SK-N-DZ (cell line): ENCODE results near the gene PDXK.
"Not testable (repeated sequence)": the region's sequence is repeated elsewhere in the genome, so short reads cannot be mapped to it uniquely, and the experiment has no call there.

ENCODE experiments used
- DNase-seq: peaks from one replicate; pipeline ENCODE4 v3.0.0-alpha.2; 2015; ENCODE audit warnings: low spot score

The PDXK gene

DNA sequence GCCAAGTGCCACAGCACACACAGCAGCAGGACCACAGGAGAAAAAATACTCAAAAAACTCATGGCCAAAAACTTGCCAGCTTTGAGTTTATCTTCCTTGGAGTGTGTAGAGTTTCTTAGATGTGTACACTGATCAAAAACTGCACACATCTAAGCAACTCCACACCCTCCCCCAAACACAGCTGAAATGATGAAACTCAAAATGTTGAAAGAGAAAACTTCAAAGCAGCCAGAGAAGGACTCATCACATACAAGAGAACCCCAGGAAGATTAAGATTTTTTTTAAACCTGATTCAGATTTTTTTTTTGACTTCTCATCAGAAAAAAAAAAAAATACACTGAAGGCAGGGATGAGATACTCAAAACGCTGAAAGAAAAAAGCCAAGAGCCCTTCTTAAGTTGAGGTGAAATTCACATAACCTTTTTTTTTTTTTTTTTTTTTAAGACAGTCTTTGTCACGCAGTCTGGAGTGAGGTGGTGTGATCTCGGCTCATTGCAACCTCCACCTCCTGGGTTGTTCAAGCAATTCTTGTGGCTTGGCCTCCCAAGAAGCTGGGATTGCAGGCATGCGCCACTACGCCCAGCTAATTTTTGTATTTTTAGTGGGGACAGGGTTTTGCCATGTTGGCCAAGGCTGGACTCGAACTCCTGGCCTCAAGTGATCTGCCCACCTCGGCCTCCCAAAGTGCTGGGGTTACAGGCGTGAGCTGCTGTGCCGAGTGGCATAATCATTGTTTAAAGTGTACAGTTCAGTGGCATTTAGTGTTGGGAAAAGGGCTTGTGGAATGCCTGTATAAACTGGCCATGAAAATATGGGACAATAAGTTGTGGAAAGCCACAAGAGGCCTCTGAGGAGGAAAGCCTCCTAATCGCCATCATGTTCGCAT is 20.9 kb upstream of the PDXK start:
- no peak for DNase-seq

DNA sequence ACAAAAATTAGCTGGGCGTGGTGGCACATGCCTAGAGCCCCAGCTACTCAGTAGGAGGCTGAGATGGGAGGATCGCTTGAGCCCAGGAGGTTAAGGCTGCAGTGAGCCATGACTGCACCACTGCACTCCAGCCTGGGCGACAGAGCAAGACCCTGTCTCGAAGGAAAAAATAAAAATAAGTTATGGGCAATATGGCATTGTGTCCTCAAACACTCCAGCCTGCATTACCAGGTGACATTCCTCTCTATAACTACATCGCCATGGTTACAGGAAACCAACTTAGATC is 19.5 kb upstream of the PDXK start:
- not testable (repeated sequence) for DNase-seq

GRCh38 chr21:43699933-43700599 is 18.9 kb upstream of the PDXK start:
- no peak for DNase-seq

DNA sequence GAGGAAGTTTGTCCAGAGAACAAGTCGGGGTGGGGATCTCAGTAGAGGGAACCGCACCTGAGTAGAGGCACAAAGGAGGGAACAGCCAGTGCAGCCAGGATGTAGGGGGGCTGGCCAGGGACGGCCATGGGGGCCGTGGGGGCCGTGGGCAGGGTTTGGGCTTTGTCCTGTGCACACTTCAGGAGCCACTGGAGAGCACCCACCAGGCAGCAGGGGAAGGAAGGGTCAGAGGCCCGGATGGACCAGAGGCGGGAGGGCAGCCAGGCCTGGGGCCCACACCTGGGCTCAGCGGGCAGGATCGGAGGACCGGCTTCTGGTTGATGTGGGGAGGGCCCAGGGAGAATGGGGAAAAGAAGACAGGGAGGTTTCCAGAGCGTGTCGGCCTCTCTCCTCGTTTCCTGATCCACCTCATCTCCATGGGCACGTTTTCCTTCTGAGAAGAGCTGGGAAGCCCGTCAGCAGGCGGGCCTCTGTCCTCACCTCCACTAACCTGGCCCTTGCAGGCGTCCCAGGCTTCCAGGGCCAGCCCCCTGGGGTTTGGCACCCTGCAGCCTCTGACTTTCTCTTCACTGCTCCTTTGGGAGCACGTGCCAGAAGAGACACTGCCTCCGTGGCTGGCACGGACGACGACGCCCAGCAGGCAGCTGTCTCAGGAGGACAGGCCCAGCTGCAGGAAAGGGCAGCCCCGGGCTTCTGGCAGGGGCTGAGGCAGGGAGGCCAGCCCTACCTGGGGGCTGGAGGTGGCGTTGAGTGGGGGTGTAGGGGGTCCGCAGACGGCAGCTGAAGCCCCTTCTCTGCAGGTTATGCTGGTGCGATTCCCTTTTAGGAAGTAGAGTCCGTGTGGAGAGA is 16.8 kb upstream of the PDXK start:
- DNase-seq: no peak

DNA sequence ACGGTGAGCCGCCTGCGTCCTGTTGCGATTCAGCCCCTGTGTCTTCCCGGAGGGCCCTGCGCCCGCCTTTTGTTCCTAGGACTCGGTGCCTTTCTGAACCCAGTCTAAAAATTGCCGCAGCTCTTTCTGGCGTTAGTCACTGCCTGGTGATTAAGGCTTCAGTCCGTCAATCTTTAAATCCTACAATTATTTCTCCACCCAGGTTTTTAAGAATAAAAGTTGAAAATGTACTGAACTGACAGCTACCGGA is 16.2 kb upstream of the PDXK start:
- no peak for DNase-seq

DNA sequence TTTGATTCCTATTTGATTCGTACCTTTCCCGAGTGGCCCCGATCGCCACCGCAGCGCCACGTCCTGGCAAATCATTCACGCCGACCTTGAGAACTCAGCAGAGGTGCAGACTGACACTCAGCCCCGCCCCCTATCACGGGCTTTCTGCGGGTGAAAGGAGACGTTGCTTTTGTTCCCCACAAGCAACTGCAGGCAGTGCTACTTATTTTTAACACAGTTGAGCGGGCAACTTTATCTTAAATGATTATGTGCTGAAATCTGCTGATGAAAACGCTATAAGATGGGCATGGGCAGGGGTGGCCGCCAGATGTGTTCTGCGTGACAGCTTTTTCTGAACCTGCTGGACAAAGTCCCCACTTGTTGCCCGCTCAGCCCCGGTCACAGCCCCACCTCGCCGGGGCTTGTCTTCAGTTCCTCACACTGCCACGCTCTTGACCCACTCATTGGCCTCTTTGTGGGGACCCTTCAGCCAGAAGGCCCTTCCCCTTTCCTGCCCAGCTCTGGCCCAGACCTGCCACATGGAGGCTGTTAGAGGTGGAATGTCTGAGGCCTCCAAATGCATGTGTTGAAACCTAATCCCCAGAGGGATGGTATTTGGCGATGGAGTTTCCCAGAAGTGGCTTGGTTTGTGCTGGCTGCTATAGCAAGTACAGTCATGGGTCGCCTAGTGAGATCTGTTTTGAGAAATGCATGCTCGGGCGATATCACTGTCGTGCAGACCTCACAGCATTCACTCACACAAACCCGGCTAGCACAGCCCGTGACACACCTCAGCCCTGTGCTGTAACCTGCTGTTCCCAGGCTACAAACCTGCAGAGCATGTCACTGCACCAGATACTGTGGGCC is 15.7 kb upstream of the PDXK start:
- DNase-seq: no peak

- DNase-seq: no peak
Measured at GRCh38 chr21:43707462-43707861, 11.5 kb upstream of the PDXK start.

GRCh38 chr21:43708745-43709381 is 10.1 kb upstream of the PDXK start:
- DNase-seq: no peak

- DNase-seq: no peak
Measured at GRCh38 chr21:43712268-43712942, 6.5 kb upstream of the PDXK start.

DNA sequence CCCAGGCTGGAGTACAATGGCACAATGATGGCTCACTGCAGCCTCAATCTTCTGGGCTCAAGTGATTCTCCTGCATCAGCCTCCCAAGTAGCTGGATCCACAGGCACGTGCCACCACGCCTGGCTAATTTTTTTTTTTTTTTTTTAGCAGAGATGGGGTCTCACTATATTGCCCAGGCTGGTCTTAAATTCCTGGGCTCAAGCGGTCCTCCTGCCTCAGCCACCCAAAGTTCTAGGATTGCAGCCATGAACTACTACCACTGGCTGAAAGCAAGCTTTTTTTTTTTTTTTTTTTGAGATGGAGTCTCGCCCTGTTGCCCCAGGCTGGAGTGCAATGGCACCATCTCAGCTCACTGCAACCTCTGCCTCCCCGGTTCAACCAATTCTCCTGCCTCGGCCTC is 5.8 kb upstream of the PDXK start:
- not testable (repeated sequence) for DNase-seq

GRCh38 chr21:43716376-43717165 is 2.4 kb upstream of the PDXK start:
- DNase-seq: no peak

- DNase-seq: no peak
Measured at GRCh38 chr21:43717166-43717853, 1.6 kb upstream of the PDXK start.

DNA sequence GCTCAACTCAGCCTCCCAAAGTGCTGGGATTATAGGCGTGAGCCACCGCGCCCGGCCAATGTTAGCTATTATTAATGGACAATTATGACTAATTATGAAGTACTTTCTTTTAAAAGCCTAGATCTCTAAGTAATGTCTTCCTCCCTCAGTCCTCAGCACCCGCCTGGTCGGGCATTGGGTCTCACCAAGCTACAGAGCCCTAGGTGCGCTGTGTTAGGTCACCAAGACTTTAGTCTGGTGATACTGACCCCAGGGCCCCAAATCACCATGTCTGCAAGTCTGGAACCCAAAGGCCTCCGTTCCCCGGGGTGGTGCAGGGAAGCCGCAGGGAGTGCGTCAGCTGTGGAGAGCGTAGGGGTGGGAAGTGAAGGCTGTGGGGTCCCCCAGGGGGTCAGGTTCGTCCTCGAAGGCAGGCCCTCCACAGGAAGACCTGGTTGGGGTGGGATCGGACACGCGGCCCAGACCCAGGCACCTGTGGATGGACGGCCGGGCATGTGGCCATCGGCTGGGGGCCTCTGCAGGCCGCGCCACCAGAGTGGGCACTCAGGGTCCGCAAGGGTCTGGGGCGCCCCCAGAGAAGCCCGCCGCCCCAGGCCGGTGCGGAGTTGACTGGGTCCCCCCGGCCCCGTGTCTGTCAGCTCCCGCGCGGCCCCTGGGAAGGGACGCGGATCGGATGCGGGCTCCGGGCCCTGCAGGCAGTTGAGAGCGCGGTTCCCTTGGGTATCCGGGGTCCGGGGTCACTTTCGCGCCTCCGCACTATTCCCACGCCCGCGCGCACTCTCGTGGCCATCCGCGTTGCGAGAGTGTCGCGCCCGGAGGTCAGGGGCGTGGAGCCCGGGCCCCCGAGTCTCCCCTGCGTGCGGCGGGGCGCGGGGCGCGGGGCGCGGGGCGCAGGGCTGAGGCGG is 710 bp upstream of the PDXK start:
- DNase-seq: no peak

GRCh38 chr21:43719748-43720538 is 1.0 kb downstream of the PDXK start:
- no peak for DNase-seq

GRCh38 chr21:43720539-43721166 is 1.7 kb downstream of the PDXK start:
- no peak for DNase-seq

DNA sequence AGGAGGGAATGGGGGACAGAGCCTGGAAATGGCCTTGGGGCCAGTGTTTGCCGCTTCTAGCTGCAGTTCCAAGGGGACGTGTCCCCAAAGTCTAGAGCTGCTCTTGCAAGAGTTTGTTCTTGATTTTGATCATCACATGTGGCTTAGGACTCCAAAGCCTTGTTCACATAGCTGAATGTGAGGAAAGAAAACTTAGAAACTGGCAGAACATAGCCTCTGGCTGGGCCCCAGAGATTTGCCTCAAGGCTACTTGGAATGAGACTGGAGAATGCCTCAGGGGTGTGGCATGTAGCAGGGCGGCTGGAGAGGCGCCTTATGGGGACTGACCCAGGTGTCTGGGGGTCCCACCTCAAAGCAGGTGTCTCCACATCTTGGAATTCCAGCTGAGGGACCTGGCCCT is 2.3 kb downstream of the PDXK start:
- no peak for DNase-seq

GRCh38 chr21:43721939-43722338 is 3.0 kb downstream of the PDXK start:
- no peak for DNase-seq
